ENCODE measurements around the gene RAB22A.

Gene RAB22A

GRCh38 chr20:58305061-58305460, 4.5 kb upstream of the RAB22A start:
- DNase-seq = no peak

GRCh38 chr20:58306421-58307261, 2.9 kb upstream of the RAB22A start:
- peak; percentile 63 for DNase-seq

GRCh38 chr20:58307270-58307669, 2.2 kb upstream of the RAB22A start:
- no peak for DNase-seq

DNA sequence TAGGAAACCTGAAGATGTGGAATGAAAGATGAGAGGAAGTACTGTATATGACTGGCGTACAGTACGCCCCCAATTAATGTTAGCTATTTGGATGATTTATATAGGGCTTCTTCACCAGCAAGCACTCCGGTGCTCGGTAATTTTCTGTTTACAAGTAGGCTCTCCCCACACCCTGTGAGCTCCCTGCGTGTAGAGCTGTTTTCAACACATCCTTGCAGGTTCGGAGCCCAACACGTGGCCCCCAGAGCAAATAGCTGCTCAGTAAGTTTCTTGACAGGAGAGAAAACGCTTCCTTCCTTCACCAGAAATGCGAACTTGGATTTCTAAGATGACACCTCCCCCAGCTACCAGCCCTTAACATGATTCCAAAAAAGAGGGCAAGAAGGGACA, 1.2 kb upstream of the RAB22A start:
- DNase-seq = no peak

DNA sequence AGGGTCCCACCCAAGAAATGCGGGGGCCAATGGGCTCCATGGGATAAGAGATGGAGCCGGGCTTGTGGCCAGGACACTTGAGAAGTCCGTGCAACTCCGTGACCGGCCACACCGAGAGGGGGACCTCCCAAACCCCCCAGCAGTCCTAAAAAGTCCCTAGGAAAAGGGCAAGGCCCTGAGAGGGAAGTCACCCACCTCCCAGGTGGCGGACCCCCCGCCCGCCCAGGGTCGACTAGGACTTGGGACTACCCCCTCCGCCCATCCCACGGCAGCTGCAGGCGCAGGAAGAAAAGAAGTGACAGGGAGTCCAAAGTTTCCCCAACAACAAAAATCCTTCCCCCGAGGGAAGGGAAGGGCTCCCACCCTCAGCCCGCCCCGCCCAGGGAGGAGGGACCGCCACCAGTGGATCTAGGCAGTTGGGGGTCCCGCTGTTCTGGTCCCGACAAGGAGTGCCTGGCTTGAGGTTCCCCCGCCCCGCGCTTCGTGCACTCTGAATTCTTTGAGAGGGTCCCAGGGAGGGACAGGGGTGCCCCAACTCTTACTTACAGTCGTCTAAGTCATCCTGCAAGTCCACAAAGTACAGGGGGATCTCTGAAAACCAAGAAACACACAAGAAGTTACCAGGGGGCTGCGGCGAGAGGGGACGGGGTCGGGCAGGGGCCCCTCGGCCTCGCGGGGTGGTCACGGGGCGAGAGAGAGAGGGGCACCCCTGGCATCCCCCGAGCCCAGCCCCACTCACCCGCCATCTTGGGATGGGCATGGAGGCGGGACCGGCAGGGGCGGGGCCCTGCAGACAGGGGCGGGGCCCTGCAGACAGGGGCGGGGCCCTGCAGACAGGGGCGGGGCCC, 611 bp upstream of the RAB22A start:
- peak; percentile 67 for DNase-seq

DNA sequence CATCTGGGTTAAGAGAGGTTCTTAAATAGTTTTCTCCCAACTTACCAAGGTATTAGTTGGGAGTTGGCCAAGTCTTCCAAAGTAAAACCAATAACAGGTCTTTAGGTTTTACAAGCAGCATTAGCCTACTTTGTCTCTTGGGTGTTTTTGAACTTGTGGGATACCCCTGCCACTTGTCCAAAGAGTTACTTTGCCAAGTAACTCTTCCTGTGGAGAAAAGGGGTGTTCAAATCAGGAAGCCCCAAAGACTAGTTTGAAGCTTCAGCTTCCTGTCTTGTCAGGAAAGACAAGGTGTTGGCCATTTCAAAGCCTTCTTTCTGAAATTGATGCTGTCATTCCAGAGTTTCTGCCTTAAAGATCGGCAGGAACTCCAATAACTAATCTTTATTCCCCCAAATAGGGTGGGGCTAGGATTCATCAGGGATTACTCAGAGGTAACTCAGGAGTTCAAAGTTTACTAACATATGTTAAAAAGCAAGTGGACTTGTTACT, 822 bp downstream of the RAB22A start:
- DNase-seq = no peak

DNA sequence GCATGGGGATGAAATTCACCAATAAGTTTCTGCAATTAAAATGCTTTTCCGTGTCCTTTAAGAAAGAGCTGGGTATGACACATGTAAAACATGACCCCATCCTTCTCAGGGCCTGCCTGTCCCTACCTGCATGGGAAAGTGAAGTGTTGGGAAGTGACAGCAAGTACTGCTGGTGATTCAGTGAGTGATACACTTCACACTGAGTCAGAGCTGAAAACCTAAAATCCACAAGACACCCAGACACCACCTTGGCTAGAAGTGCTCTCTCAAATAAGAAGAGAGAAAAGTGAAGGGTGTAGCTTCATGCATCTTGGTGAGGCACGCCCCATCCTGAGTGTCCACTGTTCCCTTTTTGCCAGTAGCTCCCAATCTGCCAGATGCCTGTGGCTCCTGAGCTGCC, 3.3 kb downstream of the RAB22A start:
- DNase-seq = no peak

GRCh38 chr20:58313396-58313795, 3.9 kb downstream of the RAB22A start:
- DNase-seq = no peak

- DNase-seq = no peak
Observed at GRCh38 chr20:58321205-58321604, 11.7 kb downstream of the RAB22A start.

DNA sequence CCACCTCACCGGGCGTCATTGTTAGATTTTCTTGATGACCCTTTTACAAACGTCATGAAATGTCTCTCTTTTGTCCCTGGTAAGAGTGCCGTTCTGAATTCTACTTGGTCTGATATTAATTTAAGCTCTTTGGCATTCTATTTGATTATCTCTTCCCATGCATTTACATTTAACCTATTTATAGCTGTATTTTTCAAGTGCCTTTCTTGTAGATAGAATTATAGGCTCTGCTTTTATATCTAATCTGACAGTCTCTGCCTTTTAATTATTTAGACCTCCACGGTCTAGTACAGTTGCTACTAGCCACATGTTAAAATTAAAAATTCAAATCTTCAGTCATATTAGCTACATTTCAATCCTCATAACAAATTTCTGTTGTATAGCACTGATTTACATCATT, 12.6 kb downstream of the RAB22A start:
- DNase-seq = no peak

- no peak for DNase-seq
Observed at GRCh38 chr20:58325912-58326311, 16.4 kb downstream of the RAB22A start.

GRCh38 chr20:58327211-58327610, 17.7 kb downstream of the RAB22A start:
- DNase-seq = no peak

DNA sequence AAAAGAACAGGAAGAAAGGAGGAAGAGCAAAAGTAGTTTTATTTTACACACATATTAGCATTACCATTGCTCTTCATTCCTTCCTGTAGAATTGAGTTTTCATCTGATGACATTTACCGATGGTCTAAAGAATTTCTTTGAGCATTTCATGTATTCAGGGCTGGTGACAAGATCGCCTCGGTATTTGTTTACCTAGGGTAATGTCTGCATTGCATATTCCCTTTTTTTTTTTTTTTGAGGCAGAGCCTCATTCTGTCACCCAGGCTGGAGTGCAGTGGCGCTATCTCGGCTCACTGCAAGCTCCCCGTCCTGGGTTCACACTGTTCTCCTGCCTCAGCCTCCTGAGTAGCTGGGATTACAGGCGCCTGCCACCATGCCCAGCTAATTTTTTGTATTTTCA, 19.3 kb downstream of the RAB22A start:
- DNase-seq = no peak

DNA sequence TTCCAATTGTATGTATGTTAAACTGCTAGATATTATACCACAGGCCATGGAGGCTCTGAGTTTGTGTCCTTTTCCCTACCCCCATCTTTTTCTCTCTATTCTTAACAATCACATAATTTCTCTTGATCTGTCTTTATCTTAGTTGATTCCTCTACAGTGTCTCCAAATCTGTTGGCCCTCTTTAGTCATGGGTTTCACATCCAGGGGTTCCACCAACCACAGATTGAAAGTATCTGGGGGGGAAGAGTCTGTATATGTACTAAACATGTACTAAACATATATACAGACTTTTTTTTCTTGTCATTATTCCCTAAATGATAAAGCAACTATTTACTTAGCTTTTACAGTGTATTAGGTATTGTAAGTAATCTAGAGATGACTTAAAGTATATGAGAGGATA, 20.2 kb downstream of the RAB22A start:
- no peak for DNase-seq

DNA sequence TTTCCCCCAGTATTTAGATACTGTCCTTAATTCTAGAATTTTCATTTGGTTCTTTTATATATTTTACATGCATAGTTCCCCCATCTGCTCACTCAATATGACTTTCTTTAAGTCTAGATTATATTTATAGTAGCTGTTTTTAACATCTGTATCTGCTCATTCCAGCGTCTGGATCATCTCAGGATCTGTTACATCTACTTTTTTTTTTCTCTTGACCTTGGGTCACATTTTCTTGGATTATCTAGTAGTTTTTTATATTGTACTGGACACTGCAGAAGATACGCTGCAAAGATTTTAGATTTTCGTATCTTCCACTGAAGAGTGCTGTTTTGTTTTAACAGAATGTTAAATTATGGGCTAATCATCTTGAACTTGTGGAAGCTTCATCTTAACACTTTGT, 20.7 kb downstream of the RAB22A start:
- no peak for DNase-seq

GRCh38 chr20:58330687-58331086, 21.2 kb downstream of the RAB22A start:
- DNase-seq = no peak

DNA sequence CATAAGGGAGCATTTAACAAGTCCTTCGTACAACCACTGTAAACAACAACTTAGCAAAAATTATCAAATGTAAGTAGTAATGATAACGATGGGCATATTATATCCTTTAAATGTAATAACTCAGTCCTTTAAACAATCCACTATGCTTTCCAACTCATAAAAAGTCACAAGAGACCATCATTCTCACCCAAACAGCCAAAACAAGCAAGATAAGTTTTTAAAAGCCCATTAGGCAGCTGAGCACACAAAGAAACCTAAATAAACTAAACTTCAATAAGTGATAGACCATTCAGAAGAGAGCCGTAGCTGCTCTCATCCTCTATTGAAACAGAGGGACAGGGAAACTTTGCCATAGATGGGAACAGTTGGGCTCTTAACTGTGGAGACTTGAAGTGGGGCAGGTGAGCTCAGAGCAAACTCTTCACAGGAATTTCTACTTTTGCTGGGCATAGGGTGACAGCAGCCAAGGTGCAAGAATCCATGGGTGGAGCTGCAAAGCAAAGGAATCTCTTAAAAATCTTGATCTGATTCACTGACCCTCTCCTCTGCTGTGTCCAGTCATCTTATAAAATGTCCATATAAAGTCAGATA, 22.5 kb downstream of the RAB22A start:
- no peak for DNase-seq

GRCh38 chr20:58339741-58340140, 30.2 kb downstream of the RAB22A start:
- no peak for DNase-seq

DNA sequence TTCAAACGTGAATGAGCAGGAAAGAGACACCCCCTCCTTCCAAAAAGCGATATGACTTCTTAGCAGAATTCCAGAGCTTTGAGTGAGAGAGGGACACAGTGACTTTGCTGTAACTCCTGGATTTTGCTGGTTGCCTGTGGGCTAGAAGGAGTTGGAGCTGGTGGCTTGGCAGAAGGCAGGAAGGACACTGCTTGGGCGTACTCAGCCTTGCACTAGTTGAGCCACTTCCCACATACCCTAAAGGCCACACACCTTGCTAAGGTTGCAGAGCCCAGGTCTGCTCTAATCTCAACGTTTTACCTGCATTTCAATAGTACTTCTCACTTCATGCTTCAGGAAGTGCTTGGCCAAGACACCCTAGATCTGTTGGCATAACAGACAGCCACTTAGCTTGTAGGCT, 30.6 kb downstream of the RAB22A start:
- DNase-seq = no peak

DNA sequence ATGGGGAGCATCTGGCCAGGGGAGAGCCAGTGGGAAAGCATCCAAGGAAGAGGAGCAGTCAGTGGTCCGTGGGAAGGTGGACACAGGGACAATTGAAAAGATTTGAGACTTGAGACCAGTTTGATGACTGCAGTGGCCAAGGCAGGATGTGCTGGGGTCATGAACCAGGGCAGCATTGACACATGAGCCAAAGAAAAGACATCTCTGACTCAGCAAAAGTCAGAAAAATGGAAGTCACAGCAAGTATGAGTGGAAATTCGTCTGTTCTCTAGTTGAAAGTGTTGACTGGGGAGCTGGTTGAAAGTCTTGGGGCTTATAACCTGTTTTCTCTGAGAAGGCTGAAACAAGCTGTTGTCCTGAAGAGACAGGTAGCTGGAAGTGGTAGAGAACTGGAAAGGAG, 31.3 kb downstream of the RAB22A start:
- DNase-seq = no peak

GRCh38 chr20:58342104-58342945, 32.8 kb downstream of the RAB22A start:
- DNase-seq = no peak

DNA sequence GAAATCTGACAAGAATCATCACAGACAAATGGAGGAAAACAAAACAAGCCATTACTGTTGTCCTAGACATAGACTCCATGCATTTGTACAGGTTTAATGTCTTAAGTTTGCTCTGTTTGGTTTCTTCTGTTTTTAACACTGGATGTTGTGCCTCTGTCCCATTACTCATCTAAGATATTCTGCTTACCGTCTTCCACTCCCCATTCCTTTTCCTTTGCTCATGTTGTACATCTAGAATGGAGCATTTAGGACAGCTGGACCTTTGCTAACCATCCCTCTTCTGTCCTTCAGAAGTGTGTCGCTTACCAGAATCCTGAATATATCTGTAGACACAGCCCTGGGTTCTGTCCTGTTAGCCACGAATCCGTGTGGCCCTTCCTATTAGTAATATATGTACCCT, 35.2 kb downstream of the RAB22A start:
- no peak for DNase-seq

GRCh38 chr20:58349570-58349969, 40.1 kb downstream of the RAB22A start:
- no peak for DNase-seq

All from activated CD4-positive, CD25-positive, alpha-beta regulatory T cell treated with anti-CD3 and anti-CD28 coated beads, Interleukin-2, amount 50 U/mL, for 72 hours (primary cell).